Measurements from ENCODE around the gene NEDD4L.
"Not testable (repeated sequence)": the region's sequence is repeated elsewhere in the genome, so short reads cannot be mapped to it uniquely, and the experiment has no call there.

Gene NEDD4L

DNA sequence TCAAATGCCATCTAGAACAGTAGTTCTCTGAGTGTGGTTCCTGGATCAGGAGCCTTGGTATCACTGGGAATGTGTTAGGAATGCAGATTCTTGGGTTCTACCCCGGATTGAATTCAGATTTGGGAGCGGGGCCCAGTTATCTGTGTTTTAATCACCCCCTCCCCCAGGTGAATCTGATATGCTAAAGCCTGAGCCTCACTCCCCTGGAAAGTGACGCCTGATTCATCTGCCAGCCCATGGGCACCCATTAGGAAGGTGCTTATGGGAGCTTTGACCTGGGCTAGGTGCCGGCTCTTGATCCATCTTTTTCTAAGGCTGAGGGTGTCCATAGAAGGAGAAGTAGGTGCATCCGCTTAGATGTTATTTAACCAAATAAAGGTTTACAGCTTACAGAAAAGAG, 199.4 kb downstream of the NEDD4L start:
- no peak for DNase-seq

DNA sequence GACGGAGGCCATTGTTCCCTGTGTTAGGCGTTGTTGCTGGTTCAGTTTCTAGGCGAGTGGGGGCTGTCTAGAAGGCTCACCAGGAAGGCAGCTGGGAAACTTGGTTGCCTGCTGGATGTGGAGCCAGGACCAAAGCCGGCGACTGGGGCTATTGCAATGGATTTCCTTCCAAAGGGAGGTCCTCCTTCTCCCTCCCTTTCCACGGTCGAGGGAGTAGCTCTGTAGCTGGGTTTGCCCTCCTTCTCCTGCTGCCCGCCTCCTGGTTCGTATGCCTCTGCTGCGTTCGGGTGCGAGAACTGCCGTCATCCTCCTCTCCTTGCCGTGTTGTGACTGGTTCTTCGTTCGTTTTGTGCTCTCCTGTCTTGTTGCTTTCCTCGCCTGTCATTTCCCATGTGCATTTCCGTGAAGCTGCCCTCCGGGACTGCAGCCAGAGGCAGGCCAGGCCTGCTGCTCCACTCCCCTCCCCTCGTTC, 203.4 kb downstream of the NEDD4L start:
- no peak for DNase-seq

DNA sequence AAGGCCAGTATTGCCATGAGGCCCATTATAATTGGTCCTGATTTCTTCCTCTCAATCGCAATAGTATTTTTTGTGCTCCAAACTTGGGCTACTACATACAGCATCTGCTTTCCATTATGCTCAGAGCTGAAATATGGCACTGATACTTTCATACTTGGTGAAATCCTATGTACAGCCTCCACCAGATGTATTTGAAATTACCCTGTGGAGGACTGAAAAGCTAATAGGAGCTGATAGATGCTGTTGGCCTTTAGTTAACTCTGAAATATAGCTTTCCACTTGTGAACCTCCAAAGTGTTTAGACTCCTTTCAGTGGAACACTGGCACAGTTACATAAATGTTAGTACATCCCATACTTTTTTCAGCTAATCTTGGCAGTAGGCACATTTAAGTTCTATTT, 205.7 kb downstream of the NEDD4L start:
- DNase-seq: no peak

DNA sequence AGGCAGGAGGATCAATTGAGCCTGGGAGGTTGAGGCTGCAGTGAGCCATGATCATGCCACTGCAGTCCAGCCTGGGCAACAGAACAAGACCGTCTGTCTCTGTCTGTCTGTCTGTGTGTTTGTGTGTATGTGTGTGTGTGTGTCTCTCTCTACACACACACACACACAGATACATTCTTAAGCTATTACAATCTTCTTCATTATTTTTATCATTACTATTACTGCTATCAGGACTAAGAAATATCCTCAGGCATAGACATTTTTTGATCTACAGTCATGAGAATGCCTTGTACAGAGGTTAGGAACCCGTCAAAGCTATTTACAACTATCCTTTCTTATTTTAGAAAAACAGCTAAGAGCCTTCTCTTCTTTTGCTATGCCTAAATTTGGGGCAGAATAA, 207.4 kb downstream of the NEDD4L start:
- no peak for DNase-seq

GRCh38 chr18:58252166-58252565, 208.1 kb downstream of the NEDD4L start:
- DNase-seq: no peak

DNA sequence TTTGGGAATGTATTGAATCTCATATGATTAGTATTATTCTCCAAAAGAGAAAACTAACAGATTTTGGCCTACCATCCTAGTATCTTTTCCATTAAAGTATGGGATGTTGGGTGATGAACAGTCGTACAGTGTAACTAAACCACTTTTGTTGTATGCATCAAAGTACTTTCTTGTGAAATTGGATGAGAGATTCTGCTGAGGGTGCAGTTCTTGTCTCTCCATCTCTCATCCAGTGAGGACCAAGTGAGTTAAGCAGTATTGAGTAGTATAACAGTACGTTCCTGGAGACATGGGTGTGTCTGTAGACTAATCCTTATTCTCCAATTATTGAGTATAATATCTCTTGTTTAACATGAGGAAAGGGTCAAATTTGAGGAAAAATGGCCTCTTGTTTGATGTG, 209.3 kb downstream of the NEDD4L start:
- no peak for DNase-seq

GRCh38 chr18:58253871-58254270, 209.8 kb downstream of the NEDD4L start:
- DNase-seq: no peak

DNA sequence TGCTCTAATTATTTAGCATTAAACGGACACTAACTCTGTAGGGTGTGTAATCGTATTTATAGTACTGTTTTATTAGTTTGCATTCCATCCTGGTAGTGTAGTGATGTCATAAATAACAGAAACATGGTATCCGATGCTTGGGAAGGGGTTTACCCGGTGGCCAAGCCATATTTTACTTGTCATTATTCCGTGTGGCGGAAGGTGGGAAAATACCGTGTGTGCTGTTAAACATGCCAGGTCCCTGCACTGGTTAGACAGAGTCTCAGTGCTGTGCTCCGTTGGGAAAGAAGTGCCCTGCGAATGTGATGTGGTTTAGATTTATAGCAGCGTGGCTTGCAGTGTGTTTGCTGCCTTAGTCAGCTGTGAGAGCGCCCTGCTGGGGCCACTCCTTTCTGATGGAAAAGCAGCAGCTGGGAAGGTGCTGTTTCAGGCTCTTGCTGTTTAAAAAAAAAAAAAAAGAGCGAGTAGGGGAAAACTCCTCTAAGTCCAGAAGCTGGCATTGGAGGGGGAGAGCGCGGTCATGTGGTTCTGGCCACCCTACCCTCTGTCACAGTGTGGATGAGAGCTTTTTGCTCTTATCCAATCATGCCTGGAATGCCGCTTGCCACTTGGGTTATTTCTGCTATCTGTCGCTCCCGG, 211.0 kb downstream of the NEDD4L start:
- DNase-seq: peak; percentile 67

DNA sequence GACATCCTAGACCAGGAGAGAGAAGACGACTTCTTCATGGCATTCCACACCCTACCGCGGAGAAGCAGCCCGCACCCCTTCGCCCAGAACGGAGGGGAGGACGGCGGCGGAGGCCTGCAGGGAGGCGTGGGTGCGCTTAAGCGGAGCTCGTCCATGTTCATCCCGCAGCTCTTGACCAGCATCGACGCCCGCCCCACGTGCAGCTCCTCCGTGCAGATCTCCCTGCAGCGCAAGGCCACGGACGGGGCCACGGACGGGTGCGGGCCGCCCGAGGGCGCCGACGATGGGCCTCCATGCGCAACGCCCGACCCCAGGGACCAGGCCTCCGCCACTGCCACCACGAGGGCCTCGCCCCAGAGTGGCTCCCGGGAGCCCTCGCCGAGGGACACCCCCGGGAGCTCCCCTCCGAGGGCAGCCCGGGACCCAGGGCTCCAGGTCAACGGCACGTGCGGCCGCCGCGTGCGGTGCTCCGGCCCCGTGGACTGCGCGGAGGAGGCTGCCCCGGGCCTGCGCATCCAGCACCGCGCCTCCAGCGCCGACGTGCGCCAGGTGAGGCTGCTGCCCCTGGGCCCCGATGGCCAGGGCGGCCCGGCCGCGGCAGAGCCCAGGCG, 211.8 kb downstream of the NEDD4L start:
- DNase-seq: no peak

DNA sequence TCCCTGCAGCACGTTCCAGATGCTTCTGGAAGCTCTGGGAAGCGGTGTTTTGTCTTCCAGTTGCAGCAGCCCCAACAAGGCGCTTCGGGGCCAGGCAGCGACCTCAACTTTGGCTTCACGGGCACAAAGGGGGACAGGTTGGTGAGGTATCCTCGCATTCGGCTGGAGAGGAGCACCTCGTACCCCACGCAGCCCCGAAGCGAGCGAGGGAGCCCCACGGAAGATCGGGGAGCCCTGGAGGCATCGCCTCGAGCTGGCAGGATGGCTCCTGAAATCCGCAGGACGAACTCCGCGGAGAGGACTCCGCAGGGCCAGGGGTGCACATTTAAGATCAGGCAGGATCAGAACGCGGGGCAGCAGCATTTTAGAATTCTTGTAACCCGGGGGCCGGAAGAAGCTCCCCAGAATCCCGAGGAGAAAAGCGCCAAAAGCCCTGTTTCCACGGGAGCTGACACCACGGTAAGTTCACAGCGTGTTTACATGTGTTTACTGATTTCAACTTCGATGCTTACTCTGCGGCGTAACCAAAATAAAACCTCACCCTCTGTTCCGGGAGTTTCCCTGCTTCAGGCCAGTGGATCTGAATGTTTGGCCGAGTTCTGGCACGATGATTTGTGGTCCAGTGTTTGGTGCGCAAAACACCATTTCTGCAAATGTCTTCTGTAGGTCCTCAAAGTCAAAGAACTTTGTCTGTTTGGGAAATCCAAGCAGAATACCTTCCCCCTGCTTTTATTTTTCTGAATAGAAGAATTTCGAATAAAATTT, 212.5 kb downstream of the NEDD4L start:
- no peak for DNase-seq

GRCh38 chr18:58257461-58257860, 213.4 kb downstream of the NEDD4L start:
- no peak for DNase-seq

GRCh38 chr18:58258692-58259342, 214.8 kb downstream of the NEDD4L start:
- no peak for DNase-seq

- DNase-seq: no peak
These were observed 219.3 kb downstream of the NEDD4L start for GRCh38 chr18:58263055-58263957.

DNA sequence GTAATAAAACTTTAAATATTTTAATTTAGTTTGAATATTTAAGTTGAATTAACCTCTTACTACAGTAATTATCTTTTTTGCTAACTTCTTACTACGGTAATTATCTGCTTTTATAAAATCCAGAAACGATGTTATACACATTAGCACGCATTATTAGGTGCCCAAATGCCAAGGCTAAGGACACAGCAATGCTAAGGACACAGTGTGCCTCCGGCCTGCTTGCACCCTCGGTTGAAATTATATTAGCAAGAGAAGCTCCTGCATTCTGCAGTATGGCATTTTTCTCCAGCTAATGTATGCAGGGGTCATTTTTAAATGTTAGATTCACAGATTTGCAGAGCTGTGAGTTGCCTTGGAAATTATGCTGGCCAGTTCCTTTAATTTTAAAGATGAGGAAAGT, 220.0 kb downstream of the NEDD4L start:
- no peak for DNase-seq

DNA sequence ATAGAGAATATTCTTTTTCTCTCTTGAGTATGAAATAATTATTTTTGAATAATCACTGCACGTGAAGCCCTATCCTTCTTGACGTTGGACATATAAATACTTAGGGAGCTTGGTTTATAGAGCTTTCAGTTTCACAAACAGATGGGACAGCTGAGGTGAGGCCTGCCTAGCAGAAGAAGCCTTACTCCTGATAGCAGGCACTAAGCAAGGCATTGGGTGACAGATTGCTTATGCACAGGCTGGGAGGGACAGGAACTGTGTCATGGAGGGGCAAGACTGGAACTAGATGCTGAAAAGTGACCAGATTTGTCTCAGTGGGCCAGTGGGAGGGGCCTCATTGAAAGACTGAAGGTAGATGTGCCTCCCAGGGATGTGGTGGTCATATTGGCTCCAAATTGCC, 220.8 kb downstream of the NEDD4L start:
- no peak for DNase-seq

- DNase-seq: not testable (repeated sequence)
These were observed 221.5 kb downstream of the NEDD4L start for GRCh38 chr18:58265489-58265888.

- no peak for DNase-seq
These were observed 222.3 kb downstream of the NEDD4L start for GRCh38 chr18:58266291-58266690.

DNA sequence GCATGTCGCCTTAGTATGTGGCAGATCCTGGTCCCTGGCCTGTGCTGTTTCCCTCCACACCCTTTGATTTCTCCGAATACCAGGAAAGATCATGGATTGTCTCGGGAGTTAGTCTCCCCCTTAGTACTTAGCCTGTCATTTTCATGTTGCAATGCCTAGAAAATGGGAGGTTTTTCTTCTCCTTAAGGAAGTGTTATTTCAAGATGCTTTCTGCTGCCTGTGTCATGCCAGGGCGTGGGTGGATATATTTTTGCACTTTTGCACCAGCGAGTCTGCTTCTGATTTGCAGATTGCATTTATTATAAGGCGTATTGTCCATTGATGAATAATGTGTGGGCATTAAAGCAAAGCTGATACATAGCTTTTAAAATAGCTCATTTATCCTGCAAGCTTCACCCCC, 223.5 kb downstream of the NEDD4L start:
- DNase-seq: no peak

DNA sequence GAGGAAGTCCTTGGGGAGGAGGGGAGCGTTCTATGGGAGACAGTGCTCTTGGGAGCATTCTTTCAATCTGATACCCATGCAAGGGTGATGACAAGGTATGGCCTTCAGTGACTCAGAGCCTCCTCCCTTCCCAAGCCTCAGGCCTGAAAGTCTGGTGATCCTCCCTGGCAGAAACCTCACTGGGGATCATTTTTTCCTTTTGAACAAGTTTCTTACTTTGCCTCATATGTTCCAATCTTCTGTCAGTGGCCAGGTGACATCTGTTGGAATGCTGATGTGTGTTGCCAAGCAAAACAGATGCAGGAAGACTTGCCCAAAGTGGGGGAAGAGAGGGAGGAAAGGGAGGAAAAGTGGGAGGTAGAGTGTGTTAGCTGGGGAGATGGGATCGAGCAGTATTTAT, 224.8 kb downstream of the NEDD4L start:
- DNase-seq: no peak

DNA sequence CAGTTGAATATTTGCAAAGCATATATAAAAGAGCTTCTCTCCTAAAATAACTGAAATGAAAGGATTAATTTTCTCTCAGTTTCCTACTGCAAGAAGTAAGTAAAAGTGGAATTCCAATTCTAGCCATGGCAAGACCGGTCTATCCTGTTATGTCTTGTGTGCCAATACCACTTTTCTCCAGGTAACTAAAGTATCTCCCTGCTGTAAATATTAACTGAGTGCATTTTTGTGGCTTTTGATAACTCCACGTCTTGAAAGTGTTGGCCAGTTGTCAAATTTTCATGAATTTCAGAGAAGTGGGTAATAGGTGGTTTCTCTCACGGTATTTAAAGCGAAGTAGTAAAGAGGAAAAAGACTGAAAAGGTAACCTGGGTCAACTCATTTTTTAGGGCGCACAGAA, 225.9 kb downstream of the NEDD4L start:
- no peak for DNase-seq

DNA sequence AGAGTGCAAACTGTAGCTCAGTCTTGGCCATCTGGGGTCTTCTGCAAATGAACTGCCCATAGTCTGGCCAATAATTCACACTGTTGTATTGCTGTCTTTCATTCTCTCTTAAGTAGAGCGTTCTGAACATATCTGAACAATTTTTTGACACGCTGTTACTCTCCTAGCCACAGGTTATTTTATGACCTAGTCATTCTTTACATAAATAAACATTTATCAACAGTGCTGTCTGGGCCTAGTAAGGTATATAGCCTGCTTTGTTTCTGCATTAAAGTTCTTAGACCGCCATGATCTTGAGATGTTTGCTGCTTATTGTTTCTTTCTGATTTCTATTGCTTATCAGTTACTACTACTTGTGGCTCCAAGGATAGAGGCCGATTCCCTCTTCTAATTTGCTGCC, 226.4 kb downstream of the NEDD4L start:
- DNase-seq: no peak

DNA sequence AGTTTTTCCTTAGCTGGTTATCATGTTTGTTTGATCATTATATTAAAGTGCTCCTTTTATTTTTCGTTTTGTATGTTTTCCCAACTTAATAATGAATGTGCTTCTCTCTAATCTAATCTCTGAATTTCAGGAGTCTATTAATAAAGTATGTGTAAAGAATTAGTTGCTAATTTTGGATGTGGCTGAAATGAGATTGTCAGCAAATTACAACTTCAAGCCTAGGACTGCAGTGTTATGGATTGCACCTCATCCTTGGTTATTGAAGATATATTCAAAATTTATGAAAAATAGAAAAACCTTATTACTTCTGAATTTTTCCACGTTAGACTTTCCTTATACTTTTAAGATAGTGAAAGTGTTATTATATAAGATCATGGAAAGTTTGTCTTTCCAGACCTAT, 227.7 kb downstream of the NEDD4L start:
- no peak for DNase-seq

DNA sequence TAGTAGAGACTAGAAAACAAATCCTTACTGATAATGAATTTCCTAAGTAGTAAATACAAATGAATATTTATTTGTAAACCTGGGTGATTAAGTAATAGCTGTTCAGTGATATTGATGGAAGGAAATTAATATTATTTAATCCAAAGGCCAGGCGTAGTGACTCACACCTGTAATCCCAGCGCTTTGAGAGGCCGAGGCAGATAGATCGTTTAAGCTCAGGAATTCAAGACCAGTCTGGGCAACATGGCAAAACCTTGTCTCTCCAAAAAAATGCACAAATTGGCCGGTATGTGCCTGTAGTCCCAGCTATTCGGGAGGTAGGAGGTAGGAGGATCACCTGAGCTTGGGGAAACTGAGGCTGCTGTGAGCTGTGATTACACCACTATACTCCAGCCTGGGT, 228.2 kb downstream of the NEDD4L start:
- no peak for DNase-seq
